ENCODE results near the gene VASN. TPM values are rescaled to one million over a fixed set of nuclear protein-coding genes. Genes with fewer than 3 reads are reported as not detected.

Gene VASN
- total RNA-seq, 1 experiment from 2014 or later: 23.1 TPM

DNA sequence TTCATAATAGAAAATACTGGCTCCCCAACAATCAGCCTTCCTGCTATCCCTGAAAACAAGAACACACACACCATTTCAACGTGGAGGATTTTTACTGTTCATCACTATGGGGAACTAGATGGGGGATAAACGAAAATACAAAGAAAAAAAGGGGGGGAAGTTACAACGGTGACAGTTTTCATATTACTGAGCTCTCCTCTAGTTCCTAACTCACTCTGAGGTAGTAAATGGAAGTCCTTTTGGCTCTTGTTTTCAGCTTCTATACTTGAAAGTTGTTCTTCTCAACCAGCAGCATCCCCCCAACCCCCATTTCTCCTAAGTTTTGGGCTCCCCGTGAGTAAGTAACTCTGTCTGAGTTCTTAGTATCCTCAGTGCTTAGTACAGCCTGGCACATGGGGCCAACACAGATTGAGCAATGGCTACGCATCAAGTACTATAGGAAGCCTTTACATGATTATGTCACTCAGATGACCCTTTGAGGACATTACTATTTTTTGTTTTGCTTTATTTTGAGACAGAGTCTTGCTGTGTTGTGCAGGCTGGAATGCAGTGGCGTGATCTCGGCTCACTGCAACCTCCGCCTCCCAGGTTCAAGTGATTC lies 49.0 kb downstream of the VASN start:
- no peak for DNase-seq (ENCODE audit: low read depth)

DNA sequence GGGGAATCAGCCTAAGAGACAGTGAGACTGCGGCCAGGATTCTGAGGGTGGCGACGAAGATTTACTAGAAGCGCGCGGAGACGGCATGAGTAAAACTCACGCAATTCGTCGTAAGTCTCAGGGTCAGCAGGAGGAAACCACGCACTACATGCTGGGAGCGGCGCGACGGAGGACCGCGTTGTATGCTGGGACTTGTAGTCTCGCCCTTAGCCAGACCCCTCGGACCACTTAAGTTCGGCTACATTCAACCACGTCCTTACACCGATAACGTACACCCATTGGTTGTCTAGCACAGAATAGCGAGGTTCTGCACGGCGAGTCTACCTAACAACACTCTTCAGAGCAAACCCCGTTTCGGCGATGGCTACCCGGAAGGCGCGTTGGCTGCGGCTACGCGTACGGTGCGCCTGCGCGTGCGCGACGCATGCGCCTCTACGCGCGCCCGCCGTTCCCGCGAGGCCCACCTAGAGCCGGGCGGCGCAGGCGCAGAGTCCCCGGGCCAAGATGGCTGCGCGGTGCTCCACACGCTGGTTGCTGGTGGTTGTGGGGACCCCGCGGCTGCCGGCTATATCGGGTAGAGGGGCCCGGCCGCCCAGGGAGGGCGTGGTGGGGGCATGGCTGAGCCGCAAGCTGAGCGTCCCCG lies 53.9 kb downstream of the VASN start, which contains the start of gene DNAJA3:
TSS of gene DNAJA3 (plus strand) at position 491 of the 643 bp plus-strand sequence. CDS start at position 505, 14 bp downstream.
- peak; percentile 92 for DNase-seq (ENCODE audit: low read depth)

DNA sequence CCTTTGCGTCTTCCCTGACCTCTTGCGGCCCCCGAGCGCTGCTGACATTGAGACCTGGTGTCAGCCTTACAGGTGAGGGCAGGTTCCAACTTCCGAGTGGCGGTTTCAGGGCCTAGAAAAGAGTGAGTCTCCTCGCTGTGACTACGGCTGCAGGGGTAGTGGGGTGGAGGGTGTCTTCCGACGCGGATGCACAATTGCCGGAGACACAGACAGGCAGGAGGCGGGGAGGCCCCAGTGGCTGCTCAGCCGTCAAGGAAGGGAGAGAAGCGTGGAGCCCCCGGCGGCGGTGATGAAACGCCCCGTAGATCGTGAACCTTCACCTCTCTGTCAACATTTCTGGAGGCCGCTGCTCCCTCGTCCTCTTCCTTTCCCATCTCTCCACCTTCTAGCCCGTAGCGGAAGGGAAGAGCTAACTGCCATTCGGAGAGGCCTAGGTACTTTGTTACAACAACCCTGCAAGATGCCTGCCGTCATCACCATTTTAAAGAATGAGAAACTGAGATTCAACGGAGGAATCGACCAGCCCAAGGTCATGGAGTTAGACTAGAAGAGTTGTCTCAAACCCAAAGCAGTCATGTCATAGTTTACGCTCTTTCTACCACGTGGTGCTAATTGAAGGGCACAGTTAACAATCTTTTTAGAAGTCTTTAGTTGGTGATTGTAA lies 54.5 kb downstream of the VASN start:
- DNase-seq (ENCODE audit: low read depth): no peak

DNA sequence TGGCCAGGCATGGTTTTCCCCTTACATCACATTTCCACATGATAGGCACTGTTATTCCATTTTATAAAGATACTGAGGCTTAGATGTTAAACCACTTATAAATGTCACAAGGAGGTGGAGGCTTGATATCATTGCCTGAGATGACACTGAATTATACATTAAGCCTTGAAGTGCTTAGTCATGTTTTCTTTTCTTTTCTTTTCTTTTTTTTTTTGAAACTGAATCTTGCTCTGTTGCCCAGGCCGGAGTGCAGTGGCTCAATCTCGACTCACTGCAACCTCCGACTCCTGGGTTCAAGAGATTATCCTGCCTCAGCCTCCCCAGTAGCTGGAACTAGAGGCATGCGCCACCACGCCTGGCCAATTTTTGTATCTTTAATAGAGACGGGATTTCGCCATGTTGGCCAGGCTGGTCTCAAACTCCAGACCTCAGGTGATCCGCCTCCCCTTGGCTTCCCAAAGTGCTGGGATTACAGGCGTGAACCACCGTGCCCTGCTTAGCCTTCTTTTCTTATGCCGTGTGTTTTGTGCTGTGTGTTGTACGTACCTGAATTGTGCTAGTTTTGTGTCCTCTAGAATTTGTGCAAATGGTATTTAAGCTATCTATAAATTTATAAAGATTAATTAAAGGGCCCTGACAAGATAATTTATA lies 55.2 kb downstream of the VASN start:
- no peak for DNase-seq (ENCODE audit: low read depth)

DNA sequence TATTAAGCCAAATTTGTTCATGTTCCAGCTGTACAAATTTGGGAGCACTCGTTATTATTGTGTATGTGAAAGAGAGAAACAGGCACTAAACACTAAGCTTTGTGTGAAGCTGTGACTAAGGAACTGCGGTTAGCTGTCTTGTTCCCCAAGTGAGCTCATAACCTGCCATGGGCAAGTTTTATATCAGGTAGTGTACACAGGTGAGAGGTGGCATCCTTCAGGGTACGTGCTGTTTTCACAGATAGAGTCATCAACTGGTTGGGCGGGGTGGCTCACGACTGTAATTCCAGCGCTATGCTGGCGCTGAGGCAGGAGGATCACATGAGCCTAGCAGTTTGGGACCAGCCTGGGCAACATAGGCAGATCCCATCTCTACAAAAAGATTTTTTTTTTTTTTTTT lies 56.9 kb downstream of the VASN start:
- DNase-seq (ENCODE audit: low read depth): no peak

DNA sequence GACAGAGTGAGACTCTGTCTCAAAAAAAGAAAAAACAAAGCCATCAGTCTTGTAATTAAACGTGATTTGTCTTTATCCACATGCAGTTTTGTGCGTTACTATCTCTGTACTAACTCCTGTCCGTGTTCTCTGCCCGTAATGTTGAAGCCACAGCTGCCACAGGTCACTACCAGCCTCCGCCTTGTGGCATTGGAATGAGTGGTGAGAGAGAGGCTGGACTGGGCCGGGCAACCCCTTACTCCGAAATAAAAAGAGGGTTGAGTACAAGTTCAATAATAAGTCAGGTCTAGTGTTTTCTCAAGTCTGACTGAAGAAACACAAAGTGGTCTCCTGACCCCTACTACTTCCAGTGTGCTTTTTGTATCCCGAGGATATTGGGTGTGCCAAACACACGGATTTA lies 59.4 kb downstream of the VASN start:
- no peak for DNase-seq (ENCODE audit: low read depth)

Other genes with a start within 250 kb of the VASN start
- under 0.01 TPM in 1 of 2 replicates, not detected in the other for gene SRL, start 129.8 kb upstream of the VASN start, total RNA-seq (2014; rRNA removed; shearing (Covaris generic))
- 5.9 and 6.6 TPM in 2 replicates for gene TFAP4, start 98.8 kb upstream of the VASN start, total RNA-seq (2014; rRNA removed; shearing (Covaris generic))
- 0.24 and 0.49 TPM in 2 replicates for gene GLIS2, start 55.8 kb upstream of the VASN start, total RNA-seq (2014; rRNA removed; shearing (Covaris generic))
- gene PAM16, start 20.5 kb upstream of the VASN start, total RNA-seq (2014; rRNA removed; shearing (Covaris generic)): 25.8 and 46.3 TPM in 2 replicates
- 13.8 and 18.9 TPM in 2 replicates for gene CORO7, start 44.7 kb downstream of the VASN start, total RNA-seq (2014; rRNA removed; shearing (Covaris generic))
- gene DNAJA3, start 54.0 kb downstream of the VASN start, total RNA-seq (2014; rRNA removed; shearing (Covaris generic)): 38.6 and 44.0 TPM in 2 replicates
- gene NMRAL1, start 102.8 kb downstream of the VASN start, total RNA-seq (2014; rRNA removed; shearing (Covaris generic)): 48.4 and 66.5 TPM in 2 replicates
- 39.8 and 44.8 TPM in 2 replicates for gene HMOX2, start 104.5 kb downstream of the VASN start, total RNA-seq (2014; rRNA removed; shearing (Covaris generic))
- 0.78 and 1.1 TPM in 2 replicates for gene CDIP1, start 166.9 kb downstream of the VASN start, total RNA-seq (2014; rRNA removed; shearing (Covaris generic))
- not detected in 2 replicates for gene C16orf96, start 184.5 kb downstream of the VASN start, total RNA-seq (2014; rRNA removed; shearing (Covaris generic))
- gene UBALD1, start 243.0 kb downstream of the VASN start, total RNA-seq (2014; rRNA removed; shearing (Covaris generic)): 3.3 and 4.7 TPM in 2 replicates